ENCODE data around the gene KCNK7.

DNA sequence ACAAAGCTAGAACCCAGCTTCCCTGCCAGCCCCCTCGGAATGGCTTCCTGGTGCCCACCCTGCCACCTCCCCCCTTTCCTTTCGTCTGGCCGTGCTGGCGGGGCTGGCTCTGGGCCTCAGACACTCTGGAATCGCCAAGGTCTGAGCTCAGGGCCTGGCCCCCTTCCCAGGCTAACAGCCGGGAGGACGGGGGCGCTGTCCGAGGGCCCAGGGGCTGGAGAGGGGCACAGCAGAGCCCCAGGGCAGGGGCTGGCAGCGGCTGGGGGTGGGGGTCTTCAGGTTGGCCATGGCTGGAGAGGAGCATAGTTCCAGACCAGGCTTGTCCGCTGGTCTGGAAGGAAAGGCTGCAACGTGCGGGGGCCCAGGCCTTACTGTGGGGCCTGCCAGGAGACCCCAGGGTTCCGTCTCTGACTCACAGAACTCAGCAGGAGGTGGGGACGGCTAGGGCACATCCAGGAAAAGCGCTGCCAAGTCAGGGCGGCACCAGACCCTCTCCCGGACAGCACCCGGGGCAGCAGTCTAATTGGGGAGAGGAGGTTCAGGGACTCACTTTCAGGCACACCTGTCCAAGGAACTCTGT lies 36.6 kb downstream of the KCNK7 start:
- TF ChIP-seq, protein P1, sequence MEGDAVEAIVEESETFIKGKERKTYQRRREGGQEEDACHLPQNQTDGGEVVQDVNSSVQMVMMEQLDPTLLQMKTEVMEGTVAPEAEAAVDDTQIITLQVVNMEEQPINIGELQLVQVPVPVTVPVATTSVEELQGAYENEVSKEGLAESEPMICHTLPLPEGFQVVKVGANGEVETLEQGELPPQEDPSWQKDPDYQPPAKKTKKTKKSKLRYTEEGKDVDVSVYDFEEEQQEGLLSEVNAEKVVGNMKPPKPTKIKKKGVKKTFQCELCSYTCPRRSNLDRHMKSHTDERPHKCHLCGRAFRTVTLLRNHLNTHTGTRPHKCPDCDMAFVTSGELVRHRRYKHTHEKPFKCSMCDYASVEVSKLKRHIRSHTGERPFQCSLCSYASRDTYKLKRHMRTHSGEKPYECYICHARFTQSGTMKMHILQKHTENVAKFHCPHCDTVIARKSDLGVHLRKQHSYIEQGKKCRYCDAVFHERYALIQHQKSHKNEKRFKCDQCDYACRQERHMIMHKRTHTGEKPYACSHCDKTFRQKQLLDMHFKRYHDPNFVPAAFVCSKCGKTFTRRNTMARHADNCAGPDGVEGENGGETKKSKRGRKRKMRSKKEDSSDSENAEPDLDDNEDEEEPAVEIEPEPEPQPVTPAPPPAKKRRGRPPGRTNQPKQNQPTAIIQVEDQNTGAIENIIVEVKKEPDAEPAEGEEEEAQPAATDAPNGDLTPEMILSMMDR (IDR thresholded peaks at IDR 0.05; ENCODE audit: extremely low read depth in 1 of 2, insufficient read depth in 1 of 2, low read depth in 1 of 2, low read length in 2 of 2) = no peak
- TF ChIP-seq POLR2A (IDR thresholded peaks at IDR 0.05; ENCODE audit: low read depth, low read length) (no peak), EZH2 (IDR thresholded peaks at IDR 0.05; ENCODE audit: borderline replicate concordance, low read depth, low read length, severe bottlenecking) (no peak), POLR2AphosphoS5 (IDR thresholded peaks at IDR 0.05; ENCODE audit: insufficient read depth, low read depth, low read length) (no peak), JUN (IDR thresholded peaks at IDR 0.05; ENCODE audit: borderline replicate concordance, insufficient read depth, insufficient read length, low read depth) (no peak), FOS (IDR thresholded peaks at IDR 0.05; ENCODE audit: borderline replicate concordance, insufficient read depth, low read length) (no peak), MYC (IDR thresholded peaks at IDR 0.05; ENCODE audit: low read depth, low read length) (no peak)
- TF ChIP-seq, protein P2, sequence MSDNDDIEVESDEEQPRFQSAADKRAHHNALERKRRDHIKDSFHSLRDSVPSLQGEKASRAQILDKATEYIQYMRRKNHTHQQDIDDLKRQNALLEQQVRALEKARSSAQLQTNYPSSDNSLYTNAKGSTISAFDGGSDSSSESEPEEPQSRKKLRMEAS (IDR thresholded peaks at IDR 0.05; ENCODE audit: insufficient read depth, insufficient read length) = no peak

All from endothelial cell of umbilical vein (primary cell).